Adipocyte (in vitro differentiated cells): ENCODE measurements around the gene DLG1.

Experiments
- DNase-seq: peaks from one replicate; pipeline ENCODE4 v3.0.0-alpha.2; 2015; ENCODE audit warnings: low read depth
- H3K27me3 ChIP-seq: replicated peaks from 2 replicates; pipeline ENCODE4 v1.7.0; 2013; ENCODE audit warnings: mild to moderate bottlenecking, low read length, moderate library complexity; ENCODE audit not compliant: control insufficient read depth, insufficient read depth
- H3K36me3 ChIP-seq: 2 replicates; pipeline ENCODE4 v1.7.0; 2013; ENCODE audit warnings: low read length, mild to moderate bottlenecking, moderate library complexity; ENCODE audit not compliant: control insufficient read depth, insufficient read depth, severe bottlenecking
- H3K4me1 ChIP-seq: 2 replicates; pipeline ENCODE4 v1.7.0; 2013; ENCODE audit warnings: mild to moderate bottlenecking, low read length, moderate library complexity; ENCODE audit not compliant: control insufficient read depth, insufficient read depth
- H3K4me3 ChIP-seq: 2 replicates; pipeline ENCODE4 v1.7.0; 2013; ENCODE audit warnings: mild to moderate bottlenecking, low read length, moderate library complexity
- H3K9ac ChIP-seq: 2 replicates; pipeline ENCODE4 v1.7.0; 2013; ENCODE audit warnings: mild to moderate bottlenecking, low read length, moderate library complexity
- H3K9me3 ChIP-seq: 2 replicates; pipeline ENCODE4 v1.7.0; 2013; ENCODE audit warnings: mild to moderate bottlenecking, low read length, moderate library complexity; ENCODE audit not compliant: control insufficient read depth

DLG1 gene

DNA sequence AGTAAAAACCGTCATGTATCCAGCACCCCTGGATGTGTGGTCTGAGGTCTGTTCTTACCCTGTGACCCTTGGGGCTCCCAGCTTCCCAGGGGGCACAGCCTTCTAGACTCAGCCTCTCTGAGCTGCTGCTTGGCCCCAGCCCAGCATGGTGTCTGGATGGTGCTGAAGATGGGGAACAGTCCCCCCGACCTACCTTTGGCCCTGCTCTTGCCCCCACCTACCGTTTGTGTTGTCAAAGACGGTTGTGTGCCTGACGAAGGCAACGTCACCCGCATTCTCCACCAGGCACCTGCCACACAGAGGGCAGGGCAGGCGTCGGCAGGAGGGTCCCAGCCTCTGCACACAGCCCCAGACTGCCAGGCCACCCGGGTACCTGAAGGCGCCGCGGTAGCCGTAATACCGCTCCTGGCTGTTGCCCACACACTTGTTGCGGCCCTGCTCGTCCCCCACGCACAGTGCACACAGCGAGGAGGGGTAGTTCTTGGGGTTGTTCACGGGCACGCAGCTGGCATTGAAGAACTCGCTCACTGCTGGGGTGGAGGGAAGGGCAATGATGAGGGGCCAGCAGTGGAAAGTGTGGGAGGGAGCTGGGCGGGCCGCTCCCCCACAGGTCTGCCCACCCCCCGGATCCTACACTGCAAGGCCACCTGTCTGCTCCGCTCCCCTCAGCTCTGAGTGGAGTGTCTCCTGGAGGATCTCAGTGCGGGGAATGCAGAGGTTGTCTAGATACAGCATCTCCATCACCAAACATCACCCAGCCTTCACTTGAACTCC lies 289.8 kb downstream of the DLG1 start:
- no peak for DNase-seq
- H3K4me1 ChIP-seq = no peaks in the 10 kb centered on the region
- H3K27me3 ChIP-seq = no peaks in the 10 kb centered on the region
- H3K36me3 ChIP-seq = no peaks in the 10 kb centered on the region
- no peak overlapping the region for H3K4me3 ChIP-seq
- H3K9me3 ChIP-seq = no peaks in the 10 kb centered on the region
- no peak overlapping the region for H3K9ac ChIP-seq

DNA sequence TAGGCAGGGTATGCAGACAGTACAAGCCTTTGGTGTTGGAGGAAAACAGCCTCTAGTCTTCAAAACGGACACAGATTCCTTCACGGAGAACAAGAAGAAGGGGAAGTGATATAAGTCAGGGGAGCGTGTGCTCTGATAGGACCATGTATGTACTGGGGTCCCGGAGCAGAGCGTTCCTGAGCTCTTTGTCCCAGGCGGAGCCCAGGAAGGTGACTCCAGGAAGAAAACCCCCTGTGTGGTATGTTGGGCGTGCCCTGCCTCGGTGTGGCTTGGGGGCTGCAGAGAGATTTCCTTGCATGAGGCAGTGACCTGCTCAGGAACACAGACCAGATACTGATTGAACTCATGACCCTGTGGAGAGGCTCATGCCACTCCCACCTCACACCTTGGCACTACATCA lies 290.5 kb downstream of the DLG1 start:
- Histone ChIP-seq H3K27me3 (no peaks in the 10 kb centered on the region), H3K9me3 (no peaks in the 10 kb centered on the region), H3K9ac (no peak overlapping the region), H3K36me3 (no peaks in the 10 kb centered on the region), H3K4me1 (no peaks in the 10 kb centered on the region), H3K4me3 (no peak overlapping the region)
- no peak for DNase-seq

DNA sequence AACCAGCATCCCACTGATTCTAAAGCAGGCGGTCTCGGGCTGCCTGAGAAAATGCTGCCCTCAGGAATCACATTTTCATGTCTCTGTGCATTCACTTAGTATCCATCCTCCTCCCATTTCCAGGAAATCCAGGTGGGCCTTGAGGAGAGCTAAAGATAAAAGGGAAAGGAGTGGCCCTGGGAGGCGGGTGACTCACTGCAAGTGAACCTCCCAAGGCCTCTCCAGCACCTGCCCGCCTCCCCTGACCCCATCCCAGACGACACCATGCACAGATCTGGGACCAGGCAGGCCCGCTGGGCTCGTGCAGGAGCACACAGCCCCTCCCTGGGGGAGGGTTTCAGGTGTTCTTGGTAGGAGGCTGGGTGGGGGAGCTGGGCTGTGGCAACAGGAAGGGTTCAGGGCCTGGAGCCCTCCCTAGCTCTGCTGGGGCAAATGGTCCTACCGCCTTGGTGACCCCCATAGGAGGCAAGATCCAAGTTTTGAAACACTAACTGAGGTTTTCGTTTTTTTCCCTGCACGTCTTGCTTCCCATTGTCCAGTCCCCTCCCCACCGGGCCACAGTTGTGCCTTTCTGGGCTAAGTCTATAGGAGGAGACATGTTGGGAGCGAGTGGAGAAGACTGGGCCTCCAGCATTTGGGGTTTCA lies 291.0 kb downstream of the DLG1 start:
- no peaks in the 10 kb centered on the region for H3K4me1 ChIP-seq
- H3K27me3 ChIP-seq = no peaks in the 10 kb centered on the region
- no peak for DNase-seq
- H3K4me3 ChIP-seq = no peak overlapping the region
- no peak overlapping the region for H3K9ac ChIP-seq
- H3K9me3 ChIP-seq = no peaks in the 10 kb centered on the region
- no peaks in the 10 kb centered on the region for H3K36me3 ChIP-seq

DNA sequence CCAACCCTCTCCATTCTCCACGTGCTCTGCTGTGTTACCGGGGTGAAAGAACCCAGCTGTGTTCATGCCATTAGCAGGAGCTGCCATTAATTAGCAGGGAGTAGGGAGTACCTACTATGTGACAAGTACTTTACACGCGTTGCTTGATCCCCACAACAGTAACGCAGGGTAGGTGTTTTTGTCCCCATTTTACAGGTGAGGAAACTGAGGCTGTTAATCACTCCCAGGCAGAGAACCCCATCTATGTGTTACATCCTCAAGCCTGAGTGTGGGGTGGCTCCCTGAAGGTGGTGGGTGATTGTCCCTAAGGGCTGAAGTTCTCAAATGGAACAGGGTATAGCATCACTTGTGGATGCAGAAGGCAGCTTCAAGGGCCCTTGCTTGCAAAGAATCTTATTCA lies 291.6 kb downstream of the DLG1 start:
- Histone ChIP-seq H3K9me3 (no peaks in the 10 kb centered on the region), H3K36me3 (no peaks in the 10 kb centered on the region), H3K4me3 (no peak overlapping the region), H3K9ac (no peak overlapping the region), H3K4me1 (no peaks in the 10 kb centered on the region), H3K27me3 (no peaks in the 10 kb centered on the region)
- no peak for DNase-seq

DNA sequence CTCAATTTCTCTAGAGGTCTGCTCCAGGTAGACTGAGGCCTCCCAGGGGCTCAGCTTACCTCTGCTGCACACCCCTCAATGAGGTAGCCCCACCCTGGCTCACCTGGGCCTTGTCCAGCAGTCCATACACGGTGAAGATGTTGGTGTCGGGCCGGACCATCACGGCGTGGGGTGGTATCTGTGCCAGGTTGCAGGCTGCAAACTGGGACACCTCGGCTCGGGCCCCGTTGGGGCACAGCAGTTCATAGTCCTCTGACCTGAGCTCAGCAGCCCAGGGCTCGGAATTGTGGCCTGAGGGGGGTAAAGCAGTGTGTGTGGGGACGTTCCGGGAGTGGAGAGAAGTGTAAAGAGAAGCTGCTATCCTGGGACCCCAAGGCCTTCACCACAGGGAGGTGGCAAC lies 292.0 kb downstream of the DLG1 start:
- H3K4me3 ChIP-seq = no peak overlapping the region
- H3K36me3 ChIP-seq = no peaks in the 10 kb centered on the region
- no peak for DNase-seq
- no peaks in the 10 kb centered on the region for H3K27me3 ChIP-seq
- H3K9me3 ChIP-seq = no peaks in the 10 kb centered on the region
- H3K9ac ChIP-seq = no peak overlapping the region
- H3K4me1 ChIP-seq = no peaks in the 10 kb centered on the region

DNA sequence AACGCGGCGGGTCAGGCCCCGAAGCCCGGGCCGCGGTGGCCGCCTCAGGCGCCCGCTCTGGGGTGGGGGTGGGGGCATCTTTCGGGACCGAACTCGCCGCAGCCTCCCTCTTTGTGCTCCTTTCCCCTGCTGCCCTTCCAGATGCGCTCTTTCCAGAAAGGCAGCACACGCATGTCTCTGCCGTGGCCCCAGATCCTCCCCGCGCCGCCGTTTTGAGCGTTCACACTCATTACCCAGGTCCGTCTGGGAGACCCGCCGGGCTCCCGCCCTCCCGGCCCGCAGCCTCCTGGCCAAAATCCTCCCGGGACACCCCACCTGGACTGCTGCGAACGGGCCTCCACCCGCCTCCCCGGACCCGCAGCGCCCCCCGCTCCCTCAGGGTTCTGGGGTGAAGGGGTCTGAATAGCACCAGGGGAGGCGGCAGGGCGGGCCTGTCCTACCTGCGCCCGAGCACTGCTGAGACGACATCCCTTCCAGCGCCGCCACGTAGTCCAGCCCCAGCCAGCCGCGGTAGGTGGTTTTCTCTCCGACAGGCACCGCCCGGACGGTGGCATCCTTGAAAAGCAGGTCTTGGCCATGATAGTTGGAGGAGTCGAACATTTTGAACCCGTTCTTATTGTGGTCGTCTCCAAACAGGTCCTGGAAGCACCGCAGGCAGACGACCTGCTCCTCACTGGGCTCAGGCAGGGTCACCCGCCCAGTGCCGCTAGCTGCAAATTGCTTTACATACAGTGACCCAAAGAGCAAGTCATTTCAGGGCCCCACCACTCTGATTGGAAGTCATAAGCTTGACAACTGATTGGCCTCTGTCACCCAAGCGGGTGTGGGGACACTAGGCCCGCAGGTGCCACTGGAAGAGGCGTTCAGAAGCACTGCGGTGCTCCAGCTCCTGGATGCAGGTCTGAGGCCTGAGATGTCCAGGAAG lies 294.7 kb downstream of the DLG1 start:
- DNase-seq = no peak
- Histone ChIP-seq H3K4me1 (no peaks in the 10 kb centered on the region), H3K27me3 (no peaks in the 10 kb centered on the region), H3K9ac (peak overlapping the region; percentile 80), H3K9me3 (peaks cover 5% of the 10 kb centered on the region), H3K4me3 (peak overlapping the region; percentile 68), H3K36me3 (no peaks in the 10 kb centered on the region)

DNA sequence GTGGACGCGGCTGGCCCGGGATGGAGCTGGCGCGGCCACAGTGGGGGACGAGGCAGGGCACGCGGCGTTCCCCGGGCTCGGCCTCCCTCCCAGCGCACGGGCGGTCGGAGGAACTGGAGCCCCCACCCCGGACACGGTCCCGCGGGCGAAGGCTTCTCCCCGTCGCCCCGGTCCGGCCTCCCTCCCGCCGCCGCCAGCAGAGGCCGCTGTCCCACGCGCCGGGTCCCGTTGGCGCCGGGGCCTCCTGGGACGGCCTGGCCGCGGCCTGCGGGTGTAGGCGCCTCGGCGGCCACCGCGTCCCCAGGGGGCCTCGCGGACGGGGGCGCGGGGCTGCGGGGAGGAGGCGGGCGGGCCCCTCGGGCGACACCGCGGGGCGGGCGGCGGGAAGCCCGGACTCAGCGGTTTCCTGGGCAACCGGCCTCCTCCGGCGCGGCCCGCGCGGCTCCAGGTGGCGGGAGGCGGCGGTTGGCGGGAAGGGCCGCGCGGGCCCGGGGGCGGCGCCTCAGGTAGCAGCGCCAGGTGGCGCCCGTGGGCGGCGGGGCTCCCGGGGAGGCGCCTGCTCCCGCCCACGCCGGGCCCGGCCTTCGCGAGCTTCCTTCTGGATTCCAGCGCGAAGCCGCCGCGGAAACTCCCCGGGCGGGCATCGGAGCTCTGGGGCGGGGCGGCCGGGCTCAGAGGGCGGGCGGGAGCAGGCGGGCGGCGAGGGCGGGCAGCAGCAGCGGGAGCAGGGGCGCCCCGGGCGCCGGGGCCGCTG lies 295.5 kb downstream of the DLG1 start:
- H3K27me3 ChIP-seq = no peaks in the 10 kb centered on the region
- peak; percentile 92 for DNase-seq
- H3K4me3 ChIP-seq = peak overlapping the region; percentile 73
- H3K9ac ChIP-seq = peak overlapping the region; percentile 80
- no peaks in the 10 kb centered on the region for H3K4me1 ChIP-seq
- peaks cover 8% of the 10 kb centered on the region for H3K9me3 ChIP-seq
- H3K36me3 ChIP-seq = no peaks in the 10 kb centered on the region

DNA sequence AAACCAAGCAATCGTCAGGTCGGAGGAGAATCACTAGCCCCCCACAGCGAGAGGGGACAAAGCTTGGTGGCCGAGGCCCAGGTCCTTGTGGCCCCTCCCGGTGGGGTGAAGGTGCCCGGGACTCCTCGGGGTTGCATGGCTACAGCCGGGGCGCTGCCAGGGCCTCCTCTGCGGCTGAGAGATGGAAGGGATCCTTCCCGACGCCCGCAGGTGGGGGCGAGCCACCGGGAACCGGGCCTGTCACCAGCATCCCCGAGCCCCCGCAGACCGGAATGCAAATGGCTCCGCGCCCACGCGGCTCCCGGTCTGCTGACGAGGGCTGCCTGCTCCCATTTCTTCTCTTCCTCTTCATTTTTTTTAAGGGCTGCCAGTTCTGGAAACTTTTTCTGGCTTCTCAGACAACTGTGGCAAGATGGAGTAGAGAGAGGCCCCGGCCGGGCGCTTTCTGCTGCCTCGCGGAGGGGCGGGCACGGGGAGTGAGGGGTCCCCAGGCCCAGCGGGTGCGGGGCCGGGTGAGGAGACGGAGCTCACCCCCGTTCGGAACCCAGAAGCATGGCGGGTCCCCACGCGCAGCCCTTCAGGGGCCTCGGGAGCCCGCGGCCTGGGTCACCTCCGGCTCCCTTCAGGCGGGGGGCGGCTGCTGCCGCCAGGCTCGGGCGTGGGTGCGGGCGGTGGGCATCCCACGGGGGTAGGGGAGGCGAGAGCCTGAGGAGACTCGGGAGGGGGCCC lies 296.3 kb downstream of the DLG1 start:
- Histone ChIP-seq H3K9me3 (peaks cover 8% of the 10 kb centered on the region), H3K27me3 (no peaks in the 10 kb centered on the region), H3K4me3 (peak overlapping the region; percentile 73), H3K4me1 (no peaks in the 10 kb centered on the region), H3K36me3 (no peaks in the 10 kb centered on the region), H3K9ac (peak overlapping the region; percentile 80)
- DNase-seq = peak; percentile 13

DNA sequence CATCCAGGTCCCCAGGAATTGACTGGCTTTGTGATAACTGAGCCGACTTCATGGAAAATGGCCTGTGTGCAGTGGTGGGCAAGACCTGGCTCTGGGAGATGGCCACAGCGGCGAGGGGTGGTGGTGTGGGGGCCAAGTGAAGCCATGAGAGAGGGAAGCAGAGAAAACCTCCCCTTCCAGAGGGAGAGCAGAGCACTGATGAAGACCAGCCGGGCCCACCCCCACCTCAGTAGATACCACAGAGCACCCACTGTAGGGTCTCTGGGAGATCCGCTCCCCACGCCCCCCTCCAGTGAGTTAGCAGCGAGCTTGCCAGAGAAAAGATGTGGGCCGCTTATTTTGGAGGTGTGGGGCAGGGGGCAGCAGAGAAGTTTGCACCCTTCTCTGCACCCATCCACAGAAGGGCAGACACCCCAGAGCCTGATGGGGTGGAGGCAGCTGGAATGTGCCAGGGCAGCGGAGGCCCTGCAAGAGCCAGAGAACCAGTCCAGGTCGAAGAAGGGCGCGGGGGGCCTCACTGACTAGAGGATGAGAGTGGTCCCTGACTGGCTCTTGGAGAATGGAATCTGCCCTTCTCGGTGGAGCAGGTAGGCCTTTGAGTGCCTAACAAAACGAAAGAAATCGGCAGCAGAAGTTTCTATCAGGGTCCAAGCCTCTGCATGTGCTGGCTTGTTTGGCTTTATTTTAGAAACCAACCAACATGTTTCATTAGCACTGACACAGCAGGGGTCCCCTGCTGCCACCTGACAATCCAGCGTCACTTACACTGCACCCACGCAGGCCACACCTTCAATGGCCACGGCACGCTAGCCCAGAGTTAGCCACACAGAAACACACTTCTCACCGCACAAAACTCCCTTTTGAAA lies 297.1 kb downstream of the DLG1 start:
- no peak for DNase-seq
- H3K9me3 ChIP-seq = peaks cover 8% of the 10 kb centered on the region
- H3K4me3 ChIP-seq = no peak overlapping the region
- H3K9ac ChIP-seq = no peak overlapping the region
- no peaks in the 10 kb centered on the region for H3K36me3 ChIP-seq
- no peaks in the 10 kb centered on the region for H3K27me3 ChIP-seq
- no peaks in the 10 kb centered on the region for H3K4me1 ChIP-seq

DNA sequence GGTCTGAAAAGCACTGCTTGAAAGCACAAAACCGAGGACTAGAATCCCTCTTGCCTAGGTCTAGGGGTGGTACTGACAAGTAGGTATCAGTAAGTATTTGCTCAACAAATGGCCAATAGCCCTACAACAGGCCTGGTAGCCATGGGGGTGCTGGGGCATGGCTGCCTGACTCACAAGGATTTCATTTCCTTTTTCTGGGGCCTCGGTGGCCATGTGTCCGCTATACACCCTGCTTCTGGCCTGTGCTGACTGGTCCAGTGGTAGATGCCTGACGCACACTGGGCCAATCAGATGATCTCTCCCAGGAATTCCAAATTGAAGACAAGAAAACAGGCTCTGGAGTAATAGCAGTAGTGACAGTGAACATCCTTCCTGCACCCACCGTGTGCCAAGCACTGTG lies 298.2 kb downstream of the DLG1 start:
- H3K9me3 ChIP-seq = peaks cover 8% of the 10 kb centered on the region
- H3K27me3 ChIP-seq = no peaks in the 10 kb centered on the region

More for the DNA sequence above, 298.2 kb downstream of the DLG1 start:
- no peak for DNase-seq
- Histone ChIP-seq H3K4me3 (no peak overlapping the region), H3K4me1 (no peaks in the 10 kb centered on the region), H3K9ac (no peak overlapping the region), H3K36me3 (no peaks in the 10 kb centered on the region)
